ENCODE data around the gene PHACTR1. TPM values are rescaled to one million over a fixed set of nuclear protein-coding genes. Genes with fewer than 3 reads are reported as not detected.

The PHACTR1 gene
- total RNA-seq, 2 donors from 2014 or later: 1.3 to 4.3 TPM

GRCh38 chr6:13304580-13305260 is 588.2 kb downstream of the PHACTR1 start:
- H3K36me3 ChIP-seq: no peaks in the 10 kb centered on the region
- no peak for TF ChIP-seq CTCF (IDR thresholded peaks at IDR 0.05)
- no peak for TF ChIP-seq POLR2AphosphoS5 (IDR thresholded peaks at IDR 0.05)
- no peak for TF ChIP-seq POLR2A (IDR thresholded peaks at IDR 0.05)
- no peak overlapping the region for H3K4me3 ChIP-seq
- H3K27me3 ChIP-seq (replicated peaks; ENCODE audit: insufficient read depth): no peaks in the 10 kb centered on the region
- H3K9me3 ChIP-seq: no peaks in the 10 kb centered on the region
- no peaks in the 10 kb centered on the region for H3K4me1 ChIP-seq (replicated peaks)
- no peak overlapping the region for H3K27ac ChIP-seq
- DNase-seq (ENCODE audit: low spot score): no peak
- intact Hi-C loops (cut with DNase I): no loop called here
- 49% methylated on average over 11 of the region's 11 CpGs for WGBS

- TF ChIP-seq POLR2A (IDR thresholded peaks at IDR 0.05) (no peak), POLR2AphosphoS5 (IDR thresholded peaks at IDR 0.05) (no peak), CTCF (IDR thresholded peaks at IDR 0.05) (no peak)
- no peak overlapping the region for H3K27ac ChIP-seq
- intact Hi-C loops (cut with DNase I): no loop called here
Observed at GRCh38 chr6:13305288-13305687, 588.7 kb downstream of the PHACTR1 start.

DNA sequence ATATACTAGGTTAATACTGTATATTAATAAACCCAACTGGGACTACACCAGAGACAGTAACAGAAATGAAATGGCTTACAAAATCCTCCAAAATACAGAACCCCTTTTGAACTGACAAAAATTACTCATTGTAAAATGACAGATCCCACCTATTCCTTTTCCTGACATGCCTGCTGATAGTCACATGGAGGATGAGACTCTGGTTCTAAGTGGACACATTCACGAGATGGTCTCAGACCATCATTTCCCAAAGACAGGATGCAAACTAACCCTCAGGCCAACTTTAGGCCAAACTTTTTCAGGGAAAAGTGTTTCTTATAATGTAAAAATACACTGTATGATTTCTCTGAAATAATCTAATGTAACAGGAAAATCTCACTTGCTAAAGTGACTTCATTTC is 589.2 kb downstream of the PHACTR1 start:
- no peak overlapping the region for H3K4me3 ChIP-seq
- H3K36me3 ChIP-seq: no peaks in the 10 kb centered on the region
- H3K4me1 ChIP-seq (replicated peaks): no peaks in the 10 kb centered on the region
- H3K27me3 ChIP-seq (replicated peaks; ENCODE audit: insufficient read depth): no peaks in the 10 kb centered on the region
- no peak overlapping the region for H3K27ac ChIP-seq
- no peak for TF ChIP-seq CTCF (IDR thresholded peaks at IDR 0.05)
- TF ChIP-seq POLR2A (IDR thresholded peaks at IDR 0.05): no peak
- no peak for TF ChIP-seq POLR2AphosphoS5 (IDR thresholded peaks at IDR 0.05)
- intact Hi-C loops (cut with DNase I): no loop called here
- 92% methylated on average over 1 of the region's 1 CpG for WGBS
- H3K9me3 ChIP-seq: no peaks in the 10 kb centered on the region
- DNase-seq (ENCODE audit: low spot score): no peak

More at GRCh38 chr6:13305288-13305687, 588.7 kb downstream of the PHACTR1 start:
- Histone ChIP-seq H3K36me3 (no peaks in the 10 kb centered on the region), H3K9me3 (no peaks in the 10 kb centered on the region), H3K27me3 (replicated peaks; ENCODE audit: insufficient read depth) (no peaks in the 10 kb centered on the region), H3K4me3 (no peak overlapping the region), H3K4me1 (replicated peaks) (no peaks in the 10 kb centered on the region)
- WGBS: 99% methylated on average over 4 of the region's 4 CpGs
- no peak for DNase-seq (ENCODE audit: low spot score)

DNA sequence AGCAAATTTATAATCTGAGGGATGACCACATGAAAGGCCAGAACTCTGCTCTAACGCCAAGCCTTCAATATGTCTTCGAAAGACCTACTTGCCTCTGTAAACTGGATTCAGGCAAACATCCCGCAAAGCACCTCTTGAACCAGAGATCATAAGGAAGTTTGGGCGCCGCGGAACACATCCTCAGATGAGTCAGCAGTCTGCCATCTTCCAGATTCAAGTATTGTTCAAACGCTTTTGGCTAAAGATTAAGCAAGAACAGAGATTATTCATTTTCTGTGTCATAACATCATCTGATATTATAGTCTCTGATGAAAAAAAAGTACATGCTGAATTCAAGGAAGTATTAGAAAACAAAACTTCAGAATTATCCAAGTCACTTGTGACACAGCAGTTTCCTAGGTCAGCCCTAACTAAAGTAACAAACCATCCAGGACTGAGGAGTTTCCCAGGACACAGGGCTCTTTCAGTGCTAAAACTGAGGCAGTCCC is 591.0 kb downstream of the PHACTR1 start:
- Histone ChIP-seq H3K36me3 (no peaks in the 10 kb centered on the region), H3K4me1 (replicated peaks) (no peaks in the 10 kb centered on the region), H3K27ac (no peak overlapping the region), H3K27me3 (replicated peaks; ENCODE audit: insufficient read depth) (no peaks in the 10 kb centered on the region), H3K9me3 (no peaks in the 10 kb centered on the region), H3K4me3 (no peak overlapping the region)
- no peak for DNase-seq (ENCODE audit: low spot score)
- intact Hi-C loops (cut with DNase I): no loop called here
- 86% methylated on average over 7 of the region's 7 CpGs for WGBS
- TF ChIP-seq POLR2A (IDR thresholded peaks at IDR 0.05) (no peak), POLR2AphosphoS5 (IDR thresholded peaks at IDR 0.05) (no peak), CTCF (IDR thresholded peaks at IDR 0.05) (no peak)

GRCh38 chr6:13308332-13308731 is 591.8 kb downstream of the PHACTR1 start:
- H3K36me3 ChIP-seq: no peaks in the 10 kb centered on the region

More at GRCh38 chr6:13308332-13308731, 591.8 kb downstream of the PHACTR1 start:
- Histone ChIP-seq H3K9me3 (no peaks in the 10 kb centered on the region), H3K27me3 (replicated peaks; ENCODE audit: insufficient read depth) (no peaks in the 10 kb centered on the region), H3K27ac (no peak overlapping the region), H3K4me3 (no peak overlapping the region), H3K4me1 (replicated peaks) (no peaks in the 10 kb centered on the region)
- no peak for DNase-seq (ENCODE audit: low spot score)
- intact Hi-C loops (cut with DNase I): no loop called here
- TF ChIP-seq CTCF (IDR thresholded peaks at IDR 0.05) (no peak), POLR2AphosphoS5 (IDR thresholded peaks at IDR 0.05) (no peak), POLR2A (IDR thresholded peaks at IDR 0.05) (no peak)
- 96% methylated on average over 1 of the region's 1 CpG for WGBS

All from prostate gland (tissue), 2 donors.